Endodermal cell (in vitro differentiated cells): ENCODE measurements around the gene KISS1R. TPM values are rescaled to one million over a fixed set of nuclear protein-coding genes. Genes with fewer than 3 reads are reported as not detected.

Experiments
- DNase-seq: peaks from one replicate; pipeline ENCODE4 v3.0.0-alpha.2; 2017
- H3K27ac ChIP-seq: 2 replicates; pipeline ENCODE4 v1.5.1; 2013; ENCODE audit warnings: mild to moderate bottlenecking, low read depth, low read length, moderate library complexity
- H3K27me3 ChIP-seq: 2 replicates; pipeline ENCODE4 v1.6.1; 2013; ENCODE audit warnings: mild to moderate bottlenecking, low read length, moderate library complexity; ENCODE audit not compliant: insufficient read depth, control insufficient read depth, poor library complexity, severe bottlenecking
- H3K36me3 ChIP-seq: 2 replicates; pipeline ENCODE4 v1.7.0; 2013; ENCODE audit warnings: mild to moderate bottlenecking, low read length, moderate library complexity; ENCODE audit not compliant: control insufficient read depth, insufficient read depth
- H3K4me1 ChIP-seq: one replicate; pipeline ENCODE4 v1.7.0; 2013; ENCODE audit warnings: low read length; ENCODE audit not compliant: control insufficient read depth, insufficient read depth
- H3K4me3 ChIP-seq: 2 replicates; pipeline ENCODE4 v1.5.1; 2013; ENCODE audit warnings: mild to moderate bottlenecking, low read length, moderate library complexity
- H3K9ac ChIP-seq: 2 replicates; pipeline ENCODE4 v1.6.1; 2013; ENCODE audit warnings: mild to moderate bottlenecking, low read length, moderate library complexity; ENCODE audit not compliant: poor library complexity, severe bottlenecking; ENCODE audit errors: extremely low read depth
- H3K9me3 ChIP-seq: 2 replicates; pipeline ENCODE4 v1.6.1; 2013; ENCODE audit warnings: mild to moderate bottlenecking, low read length, moderate library complexity; ENCODE audit not compliant: control insufficient read depth
- H3K27ac Mint-ChIP-seq: 2 replicates; pipeline ENCODE4 v1.8.0; 2020; ENCODE audit warnings: mixed read lengths
- H3K27me3 Mint-ChIP-seq: 2 replicates; pipeline ENCODE4 v1.8.0; 2021; ENCODE audit warnings: mild to moderate bottlenecking, mixed read lengths; ENCODE audit not compliant: insufficient read depth
- H3K36me3 Mint-ChIP-seq: 2 replicates; pipeline ENCODE4 v1.8.0; 2020; ENCODE audit warnings: low read depth, mixed read lengths
- H3K4me1 Mint-ChIP-seq: 2 replicates; pipeline ENCODE4 v1.8.0; 2020; ENCODE audit warnings: mixed read lengths
- H3K4me3 Mint-ChIP-seq: 2 replicates; pipeline ENCODE4 v1.8.0; 2020; ENCODE audit warnings: mild to moderate bottlenecking, moderate library complexity, mixed read lengths
- H3K9me3 Mint-ChIP-seq: 2 replicates; pipeline ENCODE4 v1.8.0; 2020; ENCODE audit warnings: mild to moderate bottlenecking, mixed read lengths
- WGBS, 2 experiments: methylation state at CpG; one replicate each; pipeline versions ENCODE4 v1.1.5 to v1.1.7; 2013; ENCODE audit warnings: missing lambda C conversion rate in 2 of 2, mixed read lengths in 1 of 2; ENCODE audit not compliant: insufficient coverage in 1 of 2, insufficient read length in 1 of 2; 5-methylcytosine and 5-hydroxymethylcytosine counted together
- total RNA-seq, 2 donors: library from RNA; stranded (reverse); fragmentation: NEBNext Ultra II Directional in 1 of 2; extraction: Animal tissue kit (Norgen Biotek cat#: 25700) in 1 of 2; gene quantifications; 2 replicates in 1 of 2; 3 replicates in 1 of 2; pipeline ENCODE4 v1.2.1, GENCODE V29; 2021
- TF ChIP-seq, protein P1 (sequence below): fragments of 200-600 bp; sonication (generic); conservative IDR thresholded peaks from 2 replicates; pipeline ENCODE4 v1.5.0; 2021; ENCODE audit warnings: antibody characterized with exemption, mild to moderate bottlenecking

KISS1R gene
- total RNA-seq, 2 donors from 2014 or later: 0.73 TPM; not detected in 1

DNA sequence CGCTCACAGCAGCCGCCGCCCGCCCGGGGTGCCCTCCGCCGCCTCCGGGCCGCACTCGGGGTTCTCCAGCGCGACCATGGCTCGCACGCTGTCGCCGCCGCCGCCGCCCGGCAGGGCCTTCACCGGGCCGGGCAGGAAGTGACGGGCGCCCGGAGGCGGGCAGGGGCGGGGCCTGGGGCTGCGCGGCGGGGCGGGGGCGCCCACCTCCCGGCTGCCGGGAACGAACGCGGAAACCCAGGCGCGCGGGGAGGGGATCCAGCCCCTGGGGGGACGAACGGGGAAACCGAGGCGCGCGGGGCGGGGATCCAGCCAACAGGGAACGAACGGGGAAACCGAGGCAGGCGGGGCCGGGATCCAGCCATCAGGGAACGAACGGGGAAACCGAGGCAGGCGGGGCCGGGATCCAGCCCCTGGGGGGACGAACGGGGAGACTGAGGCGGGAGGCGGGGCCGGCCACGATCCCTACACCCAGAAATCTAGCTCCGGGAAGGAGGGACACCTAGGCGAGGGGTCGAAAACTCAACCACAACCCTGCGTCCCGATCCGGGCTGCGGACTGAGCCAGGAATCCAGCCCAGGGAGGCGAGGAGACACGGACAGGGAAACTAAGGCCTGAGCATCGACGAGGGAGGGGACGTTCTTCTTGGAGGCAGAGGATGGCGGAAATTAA is 3.9 kb upstream of the KISS1R start, which contains the start of gene R3HDM4:
Gene R3HDM4 (minus strand): TSS at position 140 of the 669 bp plus-strand sequence. CDS start 62 bp downstream, at position 78.
- H3K27me3 Mint-ChIP-seq: peaks cover 37% of the 10 kb centered on the region
- no peaks in the 10 kb centered on the region for H3K4me1 ChIP-seq
- H3K9me3 ChIP-seq: no peaks in the 10 kb centered on the region
- H3K27ac ChIP-seq: no peak within 1 kb of the TSS
- peaks cover 26% of the 10 kb centered on the region for H3K27me3 ChIP-seq
- H3K4me3 ChIP-seq: peak within 1 kb of the TSS; percentile 76
- peak within 1 kb of the TSS; percentile 68 for H3K4me3 Mint-ChIP-seq
- H3K36me3 ChIP-seq: no peaks in the 10 kb centered on the region
- peaks cover 7% of the 10 kb centered on the region for H3K4me1 Mint-ChIP-seq
- H3K27ac Mint-ChIP-seq: no peak within 1 kb of the TSS
- TF ChIP-seq, protein P1, sequence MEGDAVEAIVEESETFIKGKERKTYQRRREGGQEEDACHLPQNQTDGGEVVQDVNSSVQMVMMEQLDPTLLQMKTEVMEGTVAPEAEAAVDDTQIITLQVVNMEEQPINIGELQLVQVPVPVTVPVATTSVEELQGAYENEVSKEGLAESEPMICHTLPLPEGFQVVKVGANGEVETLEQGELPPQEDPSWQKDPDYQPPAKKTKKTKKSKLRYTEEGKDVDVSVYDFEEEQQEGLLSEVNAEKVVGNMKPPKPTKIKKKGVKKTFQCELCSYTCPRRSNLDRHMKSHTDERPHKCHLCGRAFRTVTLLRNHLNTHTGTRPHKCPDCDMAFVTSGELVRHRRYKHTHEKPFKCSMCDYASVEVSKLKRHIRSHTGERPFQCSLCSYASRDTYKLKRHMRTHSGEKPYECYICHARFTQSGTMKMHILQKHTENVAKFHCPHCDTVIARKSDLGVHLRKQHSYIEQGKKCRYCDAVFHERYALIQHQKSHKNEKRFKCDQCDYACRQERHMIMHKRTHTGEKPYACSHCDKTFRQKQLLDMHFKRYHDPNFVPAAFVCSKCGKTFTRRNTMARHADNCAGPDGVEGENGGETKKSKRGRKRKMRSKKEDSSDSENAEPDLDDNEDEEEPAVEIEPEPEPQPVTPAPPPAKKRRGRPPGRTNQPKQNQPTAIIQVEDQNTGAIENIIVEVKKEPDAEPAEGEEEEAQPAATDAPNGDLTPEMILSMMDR: no peak
- peak within 1 kb of the TSS; percentile 20 for H3K9ac ChIP-seq
- WGBS, 2 experiments: 4 to 12% methylated on average over 17 to 76 of the region's 76 CpGs
- peak; percentile 86 for DNase-seq
- no peaks in the 10 kb centered on the region for H3K9me3 Mint-ChIP-seq
- H3K36me3 Mint-ChIP-seq: peaks cover 7% of the 10 kb centered on the region

DNA sequence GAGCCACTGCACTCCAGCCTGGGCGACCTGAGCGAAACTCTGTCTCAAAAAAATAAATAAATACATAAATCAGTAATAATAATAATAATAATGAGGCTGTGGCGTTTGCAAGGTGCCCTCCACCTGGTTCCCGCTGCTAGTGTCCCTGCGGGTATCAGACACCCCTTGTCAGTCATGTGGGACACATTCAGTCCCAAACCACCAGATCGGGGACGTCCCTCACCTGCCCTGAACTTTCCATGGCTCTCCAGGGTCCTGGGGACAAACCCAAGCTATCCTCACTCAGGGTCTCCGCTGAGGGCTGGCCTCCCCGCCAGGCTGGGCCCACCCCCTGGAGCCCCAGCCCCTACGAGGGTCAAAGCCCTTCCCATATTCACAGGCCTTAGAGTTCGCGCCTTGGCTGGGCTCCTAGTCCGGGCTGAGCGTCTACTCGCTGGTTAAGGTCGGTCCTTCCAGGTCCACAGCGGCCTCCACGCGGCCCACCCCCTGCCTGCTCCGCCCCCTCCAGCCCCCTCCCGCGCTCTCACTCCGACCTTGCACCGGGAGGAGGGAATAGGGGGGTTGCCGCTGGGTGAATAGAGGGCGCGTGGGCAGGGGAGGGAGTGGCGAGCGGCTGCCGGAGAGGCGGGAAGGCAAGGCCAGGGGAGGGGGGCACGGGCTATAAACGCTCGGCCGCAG is 349 bp upstream of the KISS1R start:
- TF ChIP-seq, protein P1: no peak
- H3K9me3 Mint-ChIP-seq: no peaks in the 10 kb centered on the region
- no peaks in the 10 kb centered on the region for H3K36me3 ChIP-seq
- 10 to 23% methylated on average over 7 to 32 of the region's 35 CpGs for WGBS, 2 experiments
- H3K27me3 Mint-ChIP-seq: peaks cover 71% of the 10 kb centered on the region
- H3K4me3 Mint-ChIP-seq: peak overlapping the region; percentile 33
- no peak overlapping the region for H3K27ac ChIP-seq
- peaks cover 3% of the 10 kb centered on the region for H3K4me1 ChIP-seq
- peaks cover 2% of the 10 kb centered on the region for H3K4me1 Mint-ChIP-seq
- peak; percentile 79 for DNase-seq
- no peak overlapping the region for H3K9ac ChIP-seq
- H3K4me3 ChIP-seq: peak overlapping the region; percentile 60
- H3K27ac Mint-ChIP-seq: no peak overlapping the region
- peaks cover 60% of the 10 kb centered on the region for H3K27me3 ChIP-seq
- H3K36me3 Mint-ChIP-seq: no peaks in the 10 kb centered on the region
- no peaks in the 10 kb centered on the region for H3K9me3 ChIP-seq

DNA sequence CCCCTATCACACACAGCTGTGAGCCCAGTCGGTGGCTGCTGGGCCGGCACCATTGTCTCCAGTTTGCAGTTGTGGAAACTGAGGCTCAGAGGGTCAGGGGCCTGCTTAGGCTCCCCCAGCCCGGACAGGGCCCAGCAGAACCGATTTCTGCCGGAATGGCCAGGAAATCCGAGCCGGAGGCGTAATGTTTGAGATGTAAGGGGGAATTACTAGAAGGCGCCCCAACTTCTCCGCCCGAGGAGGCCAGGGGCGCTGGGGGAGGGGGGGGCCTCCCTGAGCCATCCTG is 962 bp downstream of the KISS1R start:
- H3K36me3 ChIP-seq: no peaks in the 10 kb centered on the region
- H3K9ac ChIP-seq: no peak overlapping the region
- peak overlapping the region; percentile 33 for H3K4me3 Mint-ChIP-seq
- H3K27me3 Mint-ChIP-seq: peaks cover 75% of the 10 kb centered on the region
- no peaks in the 10 kb centered on the region for H3K9me3 ChIP-seq
- peak overlapping the region; percentile 60 for H3K4me3 ChIP-seq
- 4 to 13% methylated on average over 9 to 12 of the region's 12 CpGs for WGBS, 2 experiments
- peaks cover 3% of the 10 kb centered on the region for H3K4me1 ChIP-seq
- no peak for DNase-seq
- H3K27ac Mint-ChIP-seq: no peak overlapping the region
- no peaks in the 10 kb centered on the region for H3K9me3 Mint-ChIP-seq
- H3K27ac ChIP-seq: no peak overlapping the region
- no peaks in the 10 kb centered on the region for H3K36me3 Mint-ChIP-seq
- TF ChIP-seq, protein P1: no peak
- peaks cover 60% of the 10 kb centered on the region for H3K27me3 ChIP-seq
- H3K4me1 Mint-ChIP-seq: peaks cover 2% of the 10 kb centered on the region
